GM21447 (cell line): ENCODE results near the gene MIEN1.
"Not testable (repeated sequence)": the region's sequence is repeated elsewhere in the genome, so short reads cannot be mapped to it uniquely, and the experiment has no call there.

Source experiments
- ATAC-seq: cut with Tn5 transposase; IDR thresholded peaks from one replicate; pipeline ENCODE4 v1.9.1; 2021; ENCODE audit not compliant: unreplicated experiment

The MIEN1 gene

DNA sequence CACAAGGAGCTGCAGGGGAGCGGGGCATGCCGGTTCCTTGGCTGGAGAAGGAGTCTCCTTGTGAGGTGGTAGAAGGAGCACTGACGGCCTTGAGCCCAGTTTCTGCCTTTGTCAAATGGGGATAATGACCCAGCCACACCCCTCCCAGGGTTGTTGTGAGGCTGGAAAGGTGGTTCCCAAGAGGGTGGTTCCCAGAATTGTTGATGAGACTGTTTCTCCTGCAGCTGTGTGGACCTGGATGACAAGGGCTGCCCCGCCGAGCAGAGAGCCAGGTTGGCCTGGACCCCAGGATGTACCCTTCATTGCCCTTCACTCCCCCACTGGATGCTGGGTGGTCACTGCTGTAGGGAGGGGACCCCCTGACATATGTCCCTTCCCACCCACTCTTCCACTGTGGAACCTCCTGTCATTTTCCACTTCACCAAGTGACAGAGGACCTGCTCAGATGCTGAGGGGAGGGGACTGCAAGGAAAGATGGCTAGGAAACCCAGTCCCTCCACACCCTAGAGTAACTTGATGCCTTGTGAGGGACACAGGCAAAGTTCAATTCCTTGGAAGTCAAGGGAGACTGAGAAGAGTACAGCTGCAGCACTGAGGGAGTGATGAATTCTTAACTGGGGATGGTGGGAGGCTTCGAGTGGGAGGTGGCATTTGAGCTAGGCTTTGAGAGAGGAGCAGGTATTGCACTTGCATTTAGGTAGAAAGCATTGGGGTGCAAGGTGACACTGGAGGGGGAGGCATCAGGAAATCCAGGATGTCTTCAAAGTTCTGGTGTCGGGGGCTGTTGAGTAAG lies 10.6 kb downstream of the MIEN1 start:
- ATAC-seq = no peak

DNA sequence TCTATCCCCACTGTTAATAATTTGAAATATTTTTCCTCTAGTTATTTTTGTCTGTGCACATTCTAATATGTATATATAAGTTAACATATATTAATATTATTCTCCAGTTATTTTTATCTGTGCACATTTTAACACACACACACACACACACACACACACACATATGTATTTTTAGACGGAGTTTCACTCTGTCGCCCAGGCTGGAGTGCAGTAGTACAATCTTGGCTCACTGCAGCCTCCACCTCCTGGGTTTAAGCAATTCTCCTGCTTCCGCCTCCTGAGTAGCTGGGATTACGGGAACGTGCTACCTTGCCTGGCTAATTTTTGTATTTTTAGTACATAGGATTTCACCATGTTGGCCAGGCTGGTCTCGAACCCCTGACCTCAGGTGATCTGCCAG lies 12.7 kb downstream of the MIEN1 start:
- no peak for ATAC-seq

DNA sequence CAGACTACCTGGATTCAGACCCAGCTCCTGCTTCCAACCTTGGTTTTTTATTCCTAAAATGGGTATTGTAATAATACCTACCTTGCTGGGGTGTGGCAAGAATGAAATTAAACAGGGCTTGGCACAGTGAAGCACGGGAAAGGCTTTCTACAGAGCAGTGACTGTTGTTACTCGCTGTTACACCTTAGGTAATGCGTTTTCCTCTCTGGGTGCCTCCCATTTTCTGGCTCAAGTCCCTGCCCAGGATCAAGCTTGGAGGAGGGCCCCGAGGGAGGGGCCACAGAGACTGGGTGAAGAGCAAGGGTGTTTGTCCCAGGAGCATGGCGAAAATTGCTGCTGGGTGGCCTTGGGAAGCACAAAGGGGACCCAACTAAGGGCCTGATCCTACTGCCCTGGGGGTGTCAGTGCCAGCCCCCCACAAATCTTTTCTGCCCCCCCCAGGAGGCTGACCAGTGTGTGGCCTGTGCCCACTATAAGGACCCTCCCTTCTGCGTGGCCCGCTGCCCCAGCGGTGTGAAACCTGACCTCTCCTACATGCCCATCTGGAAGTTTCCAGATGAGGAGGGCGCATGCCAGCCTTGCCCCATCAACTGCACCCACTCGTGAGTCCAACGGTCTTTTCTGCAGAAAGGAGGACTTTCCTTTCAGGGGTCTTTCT lies 13.3 kb downstream of the MIEN1 start:
- ATAC-seq = no peak

DNA sequence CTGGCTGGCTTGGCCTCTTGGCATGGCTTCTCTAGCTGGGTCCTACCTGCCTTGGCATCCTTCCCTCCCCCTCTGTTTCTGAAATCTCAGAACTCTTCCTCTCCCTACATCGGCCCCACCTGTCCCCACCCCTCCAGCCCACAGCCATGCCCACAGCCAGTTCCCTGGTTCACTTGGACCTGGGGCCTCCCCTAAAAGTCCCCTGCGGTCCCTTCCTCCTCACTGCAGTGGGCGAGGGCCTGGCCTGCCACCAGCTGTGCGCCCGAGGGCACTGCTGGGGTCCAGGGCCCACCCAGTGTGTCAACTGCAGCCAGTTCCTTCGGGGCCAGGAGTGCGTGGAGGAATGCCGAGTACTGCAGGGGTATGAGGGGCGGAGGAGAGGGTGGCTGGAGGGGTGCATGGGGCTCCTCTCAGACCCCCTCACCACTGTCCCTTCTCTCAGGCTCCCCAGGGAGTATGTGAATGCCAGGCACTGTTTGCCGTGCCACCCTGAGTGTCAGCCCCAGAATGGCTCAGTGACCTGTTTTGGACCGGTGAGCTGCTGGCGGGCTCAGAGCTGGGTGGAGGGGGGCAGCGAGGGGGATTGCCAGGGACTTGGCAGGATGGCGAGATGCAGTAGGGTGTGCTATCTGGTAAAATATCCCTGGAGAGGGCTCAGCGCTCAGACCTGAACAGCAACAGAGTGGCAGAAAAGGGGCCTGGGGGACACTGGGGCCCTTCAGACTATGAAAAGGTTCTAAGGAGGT lies 14.1 kb downstream of the MIEN1 start:
- ATAC-seq = no peak

DNA sequence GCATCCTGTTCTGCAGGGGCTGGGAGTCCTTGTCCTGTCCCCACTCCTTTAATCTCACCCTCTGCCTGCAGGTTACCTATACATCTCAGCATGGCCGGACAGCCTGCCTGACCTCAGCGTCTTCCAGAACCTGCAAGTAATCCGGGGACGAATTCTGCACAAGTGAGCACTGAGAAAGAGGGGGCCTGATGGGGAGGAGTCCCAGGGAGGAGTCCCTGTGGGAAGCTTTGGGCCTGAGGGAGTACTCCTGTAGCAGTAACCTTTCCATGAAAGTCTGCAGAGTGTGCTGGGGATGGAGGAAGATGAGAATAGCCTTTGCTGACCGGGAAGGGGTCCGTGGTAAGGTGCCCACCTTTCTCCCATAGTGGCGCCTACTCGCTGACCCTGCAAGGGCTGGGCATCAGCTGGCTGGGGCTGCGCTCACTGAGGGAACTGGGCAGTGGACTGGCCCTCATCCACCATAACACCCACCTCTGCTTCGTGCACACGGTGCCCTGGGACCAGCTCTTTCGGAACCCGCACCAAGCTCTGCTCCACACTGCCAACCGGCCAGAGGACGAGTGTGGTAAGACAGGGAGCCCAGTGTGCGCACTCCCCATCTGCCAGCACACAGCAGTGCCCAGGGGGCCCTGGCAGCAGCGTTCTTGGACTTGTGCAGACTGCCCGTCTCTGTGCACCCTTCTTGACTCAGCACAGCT lies 14.8 kb downstream of the MIEN1 start:
- ATAC-seq = no peak

DNA sequence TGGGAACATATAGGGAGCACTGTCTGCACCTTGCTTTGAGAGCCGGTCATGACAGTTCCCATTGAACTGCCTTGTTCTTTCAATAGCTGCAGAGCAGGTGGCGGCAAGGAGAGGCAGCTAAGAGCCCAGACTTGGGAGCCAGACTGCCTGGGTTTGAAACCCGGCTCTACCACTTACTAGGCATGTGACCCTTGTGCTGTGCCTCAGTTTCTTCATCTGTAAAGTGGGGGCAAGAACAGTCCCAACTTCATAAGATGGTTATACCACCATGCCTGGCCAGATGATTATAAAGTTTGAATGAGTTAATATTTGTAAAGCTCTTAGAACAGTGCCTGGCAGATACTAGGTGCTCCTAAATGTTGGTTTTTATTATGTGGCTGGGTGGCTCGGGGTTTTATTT lies 16.1 kb downstream of the MIEN1 start:
- no peak for ATAC-seq

DNA sequence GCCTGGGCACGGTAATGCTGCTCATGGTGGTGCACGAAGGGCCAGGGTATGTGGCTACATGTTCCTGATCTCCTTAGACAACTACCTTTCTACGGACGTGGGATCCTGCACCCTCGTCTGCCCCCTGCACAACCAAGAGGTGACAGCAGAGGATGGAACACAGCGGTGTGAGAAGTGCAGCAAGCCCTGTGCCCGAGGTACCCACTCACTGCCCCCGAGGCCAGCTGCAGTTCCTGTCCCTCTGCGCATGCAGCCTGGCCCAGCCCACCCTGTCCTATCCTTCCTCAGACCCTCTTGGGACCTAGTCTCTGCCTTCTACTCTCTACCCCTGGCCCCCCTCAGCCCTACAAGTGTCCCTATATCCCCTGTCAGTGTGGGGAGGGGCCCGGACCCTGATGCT lies 18.5 kb downstream of the MIEN1 start:
- no peak for ATAC-seq

DNA sequence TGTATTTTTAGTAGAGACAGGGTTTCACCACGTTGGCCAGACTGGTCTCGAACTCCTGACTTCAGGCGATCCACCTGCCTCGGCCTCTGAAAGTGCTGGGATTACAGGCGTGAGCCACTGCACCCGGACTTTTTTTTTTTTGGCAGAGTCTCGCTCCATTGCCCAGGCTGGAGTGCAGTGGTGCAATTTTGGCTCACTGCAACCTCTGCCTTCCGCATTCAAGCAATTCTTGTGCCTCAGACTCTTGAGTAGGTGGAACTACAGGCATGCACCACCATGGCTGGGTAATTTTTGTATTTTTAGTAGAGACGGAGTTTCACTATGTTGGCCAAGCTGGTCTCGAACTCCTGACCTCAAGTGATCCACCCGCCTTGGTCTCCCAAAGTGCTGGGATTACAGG lies 19.3 kb downstream of the MIEN1 start:
- not testable (repeated sequence) for ATAC-seq

DNA sequence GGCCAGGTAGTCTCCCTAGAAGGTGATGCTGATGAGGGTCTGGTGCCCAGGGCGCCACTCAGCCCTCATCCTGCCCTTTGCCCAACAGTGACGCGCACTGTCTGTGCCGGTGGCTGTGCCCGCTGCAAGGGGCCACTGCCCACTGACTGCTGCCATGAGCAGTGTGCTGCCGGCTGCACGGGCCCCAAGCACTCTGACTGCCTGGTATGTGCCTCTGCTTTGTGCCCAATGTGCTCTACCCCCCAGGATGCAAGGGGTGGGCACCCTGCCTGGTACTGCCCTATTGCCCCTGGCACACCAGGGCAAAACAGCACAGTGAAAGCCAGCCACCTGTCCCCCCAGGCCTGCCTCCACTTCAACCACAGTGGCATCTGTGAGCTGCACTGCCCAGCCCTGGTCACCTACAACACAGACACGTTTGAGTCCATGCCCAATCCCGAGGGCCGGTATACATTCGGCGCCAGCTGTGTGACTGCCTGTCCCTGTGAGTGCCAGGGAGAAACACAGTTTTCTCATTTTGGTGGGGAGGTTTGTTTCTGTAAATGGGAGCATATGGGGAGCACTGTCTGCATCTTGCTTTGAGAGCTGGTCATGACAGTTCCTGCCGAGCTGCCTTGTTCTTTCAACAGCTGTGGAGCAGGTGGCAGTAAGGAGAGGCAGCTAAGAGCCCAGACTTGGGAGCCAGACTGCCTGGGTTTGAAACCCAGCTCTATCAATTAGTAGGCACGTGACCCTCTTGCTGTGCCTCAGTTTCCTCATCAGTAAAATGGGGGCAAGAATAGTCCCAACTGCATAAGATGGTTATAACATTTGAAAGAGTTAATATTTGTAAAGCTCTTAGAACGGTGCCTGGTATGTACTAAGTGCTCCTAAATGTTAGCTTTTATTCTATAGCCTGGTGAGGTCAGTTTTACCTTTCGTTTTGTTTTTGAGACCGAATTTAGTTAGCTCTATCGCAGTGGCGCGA lies 20.1 kb downstream of the MIEN1 start:
- no peak for ATAC-seq

DNA sequence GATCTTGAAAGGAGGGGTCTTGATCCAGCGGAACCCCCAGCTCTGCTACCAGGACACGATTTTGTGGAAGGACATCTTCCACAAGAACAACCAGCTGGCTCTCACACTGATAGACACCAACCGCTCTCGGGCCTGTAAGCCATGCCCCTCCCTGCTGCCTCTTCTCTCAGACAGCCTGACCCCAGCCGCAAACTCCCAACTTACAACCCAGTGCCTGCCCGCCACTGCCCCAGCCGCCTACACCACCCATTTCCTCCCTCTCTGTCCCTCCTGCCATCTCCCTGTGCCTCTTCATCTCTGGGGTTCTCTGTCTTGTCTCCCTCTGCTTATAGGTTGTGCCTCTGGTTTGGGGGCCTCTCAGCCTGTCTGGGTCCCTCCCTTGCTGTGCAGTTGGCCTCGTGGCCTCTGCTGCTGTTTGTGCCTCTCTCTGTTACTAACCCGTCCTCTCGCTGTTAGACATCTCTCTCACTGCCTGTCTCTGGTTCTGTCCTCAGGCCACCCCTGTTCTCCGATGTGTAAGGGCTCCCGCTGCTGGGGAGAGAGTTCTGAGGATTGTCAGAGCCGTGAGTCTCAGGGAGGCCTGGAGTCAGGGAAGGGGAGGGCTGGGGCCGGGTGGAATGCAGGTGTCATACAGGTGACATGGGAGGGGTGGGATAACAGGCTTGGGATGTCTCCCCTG lies 20.9 kb downstream of the MIEN1 start:
- no peak for ATAC-seq

DNA sequence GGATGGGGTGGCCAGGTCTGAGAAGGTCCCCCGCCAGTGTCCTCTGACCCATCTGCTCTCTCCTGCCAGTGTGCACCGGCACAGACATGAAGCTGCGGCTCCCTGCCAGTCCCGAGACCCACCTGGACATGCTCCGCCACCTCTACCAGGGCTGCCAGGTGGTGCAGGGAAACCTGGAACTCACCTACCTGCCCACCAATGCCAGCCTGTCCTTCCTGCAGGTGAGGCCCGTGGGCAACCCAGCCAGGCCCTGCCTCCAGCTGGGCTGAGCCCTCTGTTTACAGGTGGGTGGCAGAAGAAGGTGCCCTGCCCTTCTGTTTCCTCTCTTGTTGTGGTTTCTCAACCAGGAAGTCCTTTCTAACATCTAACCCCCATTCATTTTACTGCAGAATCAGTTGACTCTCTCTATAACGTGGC lies 23.4 kb downstream of the MIEN1 start:
- ATAC-seq = no peak

DNA sequence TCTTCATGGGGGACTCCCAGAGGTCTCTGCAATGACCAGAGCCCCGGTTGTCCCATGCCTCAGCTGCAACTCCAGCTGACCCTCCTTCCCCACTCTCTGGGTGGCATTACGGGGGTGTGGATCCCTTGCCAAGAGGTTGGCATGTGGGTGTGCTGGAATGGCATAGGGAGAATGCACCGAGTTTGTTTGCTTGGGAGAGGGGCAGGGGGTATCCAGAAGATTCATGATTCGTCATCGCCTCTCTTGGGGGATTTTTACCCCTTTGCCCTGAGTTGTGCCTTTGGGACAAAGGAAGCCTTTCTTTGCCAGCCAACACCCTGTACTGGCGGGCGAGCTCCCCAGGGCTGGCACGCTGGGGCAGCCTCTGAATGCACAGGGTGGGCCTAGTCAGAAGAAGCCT lies 23.9 kb downstream of the MIEN1 start:
- ATAC-seq = no peak

DNA sequence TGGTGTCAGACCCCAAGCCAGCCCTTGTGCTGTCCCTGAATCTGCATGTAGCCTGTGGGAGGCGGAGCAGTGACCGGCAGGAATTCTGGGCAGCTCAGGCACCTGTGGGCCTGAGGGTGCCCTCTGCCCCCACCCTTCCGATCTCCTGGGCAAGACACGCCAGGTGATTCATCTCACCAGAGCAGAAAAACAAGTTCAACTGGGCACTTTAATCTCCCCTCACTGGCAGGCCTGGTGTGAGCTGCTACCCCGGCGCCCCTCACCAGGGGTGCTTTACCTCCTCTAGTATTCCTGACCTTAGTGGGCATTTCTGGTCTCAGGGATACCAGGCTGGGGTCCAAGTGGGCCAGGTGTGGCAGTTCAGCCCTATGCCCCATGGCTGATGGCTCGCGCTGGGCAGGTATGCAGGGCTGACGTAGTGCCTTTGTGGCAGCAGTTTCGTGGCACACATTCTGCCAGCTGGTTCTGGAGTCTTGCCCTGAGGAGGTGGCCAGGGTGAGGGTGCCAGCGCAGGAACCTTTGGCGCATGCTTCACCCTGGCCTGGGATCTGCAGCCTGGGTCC lies 24.5 kb downstream of the MIEN1 start:
- ATAC-seq = no peak

DNA sequence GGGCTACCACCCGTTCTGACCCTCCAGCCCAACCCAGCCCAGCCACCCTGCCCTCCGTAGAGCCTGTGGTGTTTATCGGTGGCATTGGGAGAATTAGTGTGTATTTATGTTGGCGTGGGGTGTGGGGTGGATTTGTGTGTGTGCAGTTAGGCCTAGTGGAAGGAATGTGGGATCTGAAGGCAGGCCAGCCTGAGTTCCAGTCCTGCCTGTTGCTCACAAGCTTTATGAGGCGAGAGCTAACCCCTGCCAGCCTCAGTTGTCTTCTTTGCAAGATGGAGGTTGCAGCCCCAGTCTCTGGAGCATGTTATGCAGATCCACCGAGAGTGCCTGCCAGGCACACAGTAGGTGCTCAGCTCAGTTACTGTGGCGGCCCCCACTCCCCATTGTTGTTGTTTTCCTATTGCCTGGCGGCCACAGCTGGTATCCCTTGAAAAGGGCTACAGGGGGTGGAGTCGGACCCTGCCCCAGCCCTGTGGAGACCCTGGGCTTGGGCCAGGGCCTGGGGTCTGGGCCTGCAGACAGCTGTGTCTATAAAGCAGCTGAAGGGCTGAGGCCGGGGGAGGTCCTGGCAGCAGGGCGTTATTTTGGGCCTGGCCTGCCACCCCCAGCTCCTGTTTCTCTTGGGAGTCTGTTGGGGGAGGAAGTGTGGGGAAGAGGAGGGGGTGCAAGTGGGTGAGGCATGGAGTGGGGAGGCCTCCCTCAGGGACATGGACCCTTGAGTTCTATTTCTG lies 25.3 kb downstream of the MIEN1 start:
- no peak for ATAC-seq

DNA sequence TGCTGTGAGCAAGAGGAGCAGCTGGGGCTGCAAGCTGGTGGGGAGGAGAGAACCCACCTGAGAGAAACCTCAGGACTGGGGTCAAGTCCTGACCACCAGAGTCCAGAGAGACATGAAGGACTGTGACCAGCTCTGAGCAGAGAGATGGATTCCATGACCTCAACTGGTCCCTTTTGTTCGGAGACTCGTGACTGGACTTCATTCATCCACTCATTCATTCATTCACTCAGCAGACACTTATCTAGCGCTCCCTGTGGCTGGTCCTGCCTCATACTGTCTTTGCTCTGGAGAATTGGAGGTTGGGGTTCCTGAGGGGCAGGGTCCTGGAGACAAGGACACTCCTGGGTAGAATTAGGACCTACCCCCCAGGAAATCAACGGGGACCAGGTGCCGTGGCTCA lies 26.4 kb downstream of the MIEN1 start:
- no peak for ATAC-seq

DNA sequence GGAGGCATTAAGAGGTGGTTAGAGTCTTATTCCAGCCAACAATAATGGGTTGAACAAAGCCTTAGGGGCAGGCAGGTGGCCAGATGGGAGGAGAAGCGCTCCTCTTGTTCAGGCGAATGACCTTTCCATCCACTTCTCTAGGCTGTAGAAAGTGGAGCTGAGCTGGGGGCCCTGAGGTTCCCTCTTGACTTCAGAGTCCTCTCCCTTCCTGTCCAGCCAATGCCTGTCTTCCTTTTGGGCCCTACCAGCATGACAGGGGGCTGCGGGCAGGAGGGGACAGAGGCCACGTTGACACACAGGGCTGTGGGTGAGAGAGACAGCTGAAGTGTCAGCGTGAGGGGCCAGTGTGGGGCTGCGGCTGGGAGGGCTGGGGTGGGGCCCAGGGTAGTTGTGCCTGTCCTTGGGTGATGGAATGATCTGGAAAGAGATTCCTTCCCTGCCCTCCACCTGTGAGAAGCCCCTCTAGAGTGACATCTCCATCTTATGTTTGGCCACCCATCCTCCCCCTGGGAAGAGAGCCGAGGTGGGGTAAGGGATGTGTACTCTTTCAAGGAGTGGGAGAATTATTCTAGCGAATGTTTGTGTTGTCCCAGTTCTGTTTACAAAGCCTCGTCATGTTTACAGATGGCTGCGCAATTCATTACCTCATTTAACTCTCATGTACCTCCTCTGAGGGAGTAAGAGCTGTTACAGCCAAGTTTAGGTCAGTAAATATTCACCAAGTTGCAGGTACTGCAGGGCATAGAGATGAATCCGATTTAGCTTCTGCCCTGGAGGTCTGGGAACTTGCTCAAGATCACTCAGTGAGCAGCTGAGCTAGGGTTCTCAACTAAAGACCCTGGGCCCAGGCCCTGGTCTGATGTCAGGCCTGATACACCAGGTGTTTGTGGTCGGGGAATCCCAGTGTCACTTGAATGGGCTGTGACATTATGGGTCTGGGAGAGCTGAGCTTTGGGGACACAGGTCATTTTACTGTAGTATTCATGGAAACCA lies 27.1 kb downstream of the MIEN1 start:
- ATAC-seq = no peak

DNA sequence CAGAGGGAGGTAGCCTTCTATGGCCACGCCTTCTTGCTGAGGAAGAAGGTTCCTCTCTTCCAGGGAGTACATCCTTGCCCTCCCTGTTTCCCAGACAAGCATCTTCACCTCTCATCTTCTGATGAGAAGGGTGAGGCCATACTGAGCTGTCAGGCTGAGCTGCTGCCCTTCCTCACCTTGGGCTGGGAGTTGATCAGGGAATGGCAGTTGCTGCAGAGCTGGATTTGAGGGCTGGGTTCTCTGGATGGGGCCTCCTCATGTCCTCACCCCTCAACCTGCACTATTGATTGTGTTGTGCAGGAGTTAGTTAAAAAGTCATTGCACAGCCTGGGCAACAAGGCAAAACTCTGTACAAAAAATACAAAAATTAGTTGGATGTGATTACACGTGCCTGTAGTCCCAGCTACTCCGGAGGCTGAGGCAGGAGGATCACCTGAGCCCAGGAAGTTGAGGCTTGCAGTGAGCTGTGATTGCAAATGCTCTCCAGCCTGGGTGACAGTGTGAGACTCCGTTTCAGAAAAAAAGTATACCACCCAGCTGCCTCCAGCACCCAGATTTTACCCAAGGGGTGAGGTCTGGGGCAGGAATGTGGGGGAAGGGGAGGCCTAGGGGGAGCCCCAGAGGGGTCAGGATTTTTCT lies 28.4 kb downstream of the MIEN1 start:
- ATAC-seq = no peak
